Kidney (tissue), 14 donors: ENCODE results near the gene CXCL17. TPM values are rescaled to one million over a fixed set of nuclear protein-coding genes. Genes with fewer than 3 reads are reported as not detected.

Experiments used
- DNase-seq, 5 donors: peaks; one replicate each; pipeline ENCODE4 v3.0.0-alpha.2; 2013 to 2020
- FAIRE-seq: peaks from 2 replicates; lab custom pipeline; 2012; peaks lifted over from hg19 to GRCh38; lab: Jason Lieb, UNC
- H3K27ac ChIP-seq, 2 donors: one replicate each; pipeline ENCODE4 v1.7.0; 2013; ENCODE audit warnings: low read depth in 2 of 2, low read length in 2 of 2, inconsistent platforms in 1 of 2
- H3K27me3 ChIP-seq: one replicate; pipeline ENCODE4 v1.7.1; 2013; ENCODE audit warnings: low read length, inconsistent platforms; ENCODE audit not compliant: control insufficient read depth, insufficient read depth
- H3K36me3 ChIP-seq, 3 donors: one replicate each; pipeline versions ENCODE4 v1.7.0 to v1.7.1; 2013; ENCODE audit warnings: low read length in 3 of 3, control low read depth in 1 of 3, inconsistent platforms in 1 of 3; ENCODE audit not compliant: insufficient read depth in 3 of 3, control insufficient read depth in 2 of 3
- H3K4me1 ChIP-seq, 3 donors: one replicate each; pipeline versions ENCODE4 v1.7.0 to v1.7.1; 2013; ENCODE audit warnings: low read length in 3 of 3, inconsistent platforms in 1 of 3, low read depth in 1 of 3; ENCODE audit not compliant: control insufficient read depth in 2 of 3, insufficient read depth in 2 of 3
- H3K4me3 ChIP-seq, 3 donors: one replicate each; pipeline versions ENCODE4 v1.7.0 to v1.8.1; 2013; ENCODE audit warnings: low read length in 3 of 3, control low read depth in 1 of 3, inconsistent platforms in 1 of 3
- H3K9ac ChIP-seq, 3 donors: one replicate each; pipeline versions ENCODE4 v1.7.0 to v1.7.1; 2013; ENCODE audit warnings: low read length in 3 of 3, control low read depth in 1 of 3, inconsistent platforms in 1 of 3
- H3K9me3 ChIP-seq, 3 donors: one replicate each; pipeline versions ENCODE4 v1.7.0 to v1.7.1; 2013; ENCODE audit warnings: low read length in 3 of 3, control low read depth in 1 of 3, inconsistent platforms in 1 of 3; ENCODE audit not compliant: control insufficient read depth in 2 of 3, insufficient read depth in 1 of 3
- intact Hi-C: fragments of 100-400 bp; cut with DNase I; formaldehyde crosslinking; loops from one replicate; pipeline ENCODE4 v1.11.1; 2022
- polyA plus RNA-seq: library from polyadenylated mRNA; stranded (reverse); fragments of 350-450 nt; fragmentation: Illumina TruSeq; extraction: RNeasy Lipid Tissue Mini Kit (QIAGEN cat#74804); gene quantifications from one replicate; pipeline ENCODE4 v1.2.3, GENCODE V29; 2014; ENCODE audit warnings: low read depth, low replicate concordance; ENCODE audit not compliant: insufficient read depth
- total RNA-seq: library from RNA; stranded (reverse); fragmentation: NEBNext Ultra II Directional; extraction: Animal tissue kit (Norgen Biotek cat#: 25700); gene quantifications from one replicate; pipeline ENCODE4 v1.2.1, GENCODE V29; 2021
- TF ChIP-seq, protein P1 (sequence below): IDR thresholded peaks from 3 replicates; pipeline ENCODE4 v1.5.1; 2012; ENCODE audit warnings: mild to moderate bottlenecking, moderate library complexity, borderline replicate concordance; ENCODE audit not compliant: insufficient read depth; ENCODE audit errors: extremely low read depth
- donor health status: control.
- donor health status: control.
- donor health status: control.
- donor health status: control.
- donor health status: control.
- donor health status: DM: yes; HTN: yes; CAD: no.
- donor health status: Normal renal cell carcinoma (clear cell type).

The CXCL17 gene
- total and polyA plus RNA-seq, 2 donors from 2014 or later, result not detected

DNA sequence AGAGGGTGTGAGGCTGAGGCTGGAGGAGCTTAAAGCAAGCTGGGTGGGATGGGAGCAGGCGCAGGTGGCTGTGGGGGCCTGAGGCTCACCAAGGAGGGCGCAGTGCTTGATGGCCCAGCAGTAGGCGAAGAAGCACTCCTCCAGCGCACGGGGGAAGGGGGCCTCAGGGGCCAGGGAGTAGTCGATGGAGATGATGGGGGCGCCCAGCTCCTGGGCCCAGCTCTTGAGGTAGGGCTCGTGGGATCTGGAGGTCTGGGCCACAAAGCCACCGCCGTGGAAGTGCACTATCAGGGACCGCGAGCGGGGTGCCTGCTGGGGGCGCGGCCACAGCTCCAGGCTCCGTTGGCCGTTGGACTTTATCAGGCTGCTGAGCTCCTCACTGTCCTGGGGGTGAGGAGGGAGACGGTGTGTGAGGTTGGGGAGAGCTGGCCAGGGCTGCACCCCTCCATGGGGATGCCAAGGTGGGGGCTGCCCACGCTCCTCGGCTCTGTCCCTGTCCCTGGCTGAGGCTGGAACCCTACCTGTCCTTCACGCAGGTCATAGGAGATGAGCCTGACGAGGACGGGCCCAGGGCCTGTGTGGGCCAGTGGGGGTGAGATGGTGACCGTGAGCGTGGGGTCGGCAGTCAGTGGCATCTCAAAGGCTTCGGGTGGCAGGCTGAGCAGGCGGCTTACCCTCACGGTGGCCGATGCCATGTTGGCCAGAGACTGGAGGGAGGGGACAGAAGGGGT, 35.5 kb downstream of the CXCL17 start:
- H3K36me3 ChIP-seq, result no peaks in the 10 kb centered on the region
- no peak overlapping the region for H3K4me3 ChIP-seq
- intact Hi-C loops, result no loop called here
- no peaks in the 10 kb centered on the region for H3K4me1 ChIP-seq
- TF ChIP-seq, protein P1, sequence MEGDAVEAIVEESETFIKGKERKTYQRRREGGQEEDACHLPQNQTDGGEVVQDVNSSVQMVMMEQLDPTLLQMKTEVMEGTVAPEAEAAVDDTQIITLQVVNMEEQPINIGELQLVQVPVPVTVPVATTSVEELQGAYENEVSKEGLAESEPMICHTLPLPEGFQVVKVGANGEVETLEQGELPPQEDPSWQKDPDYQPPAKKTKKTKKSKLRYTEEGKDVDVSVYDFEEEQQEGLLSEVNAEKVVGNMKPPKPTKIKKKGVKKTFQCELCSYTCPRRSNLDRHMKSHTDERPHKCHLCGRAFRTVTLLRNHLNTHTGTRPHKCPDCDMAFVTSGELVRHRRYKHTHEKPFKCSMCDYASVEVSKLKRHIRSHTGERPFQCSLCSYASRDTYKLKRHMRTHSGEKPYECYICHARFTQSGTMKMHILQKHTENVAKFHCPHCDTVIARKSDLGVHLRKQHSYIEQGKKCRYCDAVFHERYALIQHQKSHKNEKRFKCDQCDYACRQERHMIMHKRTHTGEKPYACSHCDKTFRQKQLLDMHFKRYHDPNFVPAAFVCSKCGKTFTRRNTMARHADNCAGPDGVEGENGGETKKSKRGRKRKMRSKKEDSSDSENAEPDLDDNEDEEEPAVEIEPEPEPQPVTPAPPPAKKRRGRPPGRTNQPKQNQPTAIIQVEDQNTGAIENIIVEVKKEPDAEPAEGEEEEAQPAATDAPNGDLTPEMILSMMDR, result no peak
- FAIRE-seq (no peak), DNase-seq (peak in 1 of 5 donors; percentile 63)
- H3K9ac ChIP-seq, result no peak overlapping the region
- no peaks in the 10 kb centered on the region for H3K27me3 ChIP-seq
- H3K9me3 ChIP-seq, result no peaks in the 10 kb centered on the region
- no peak overlapping the region for H3K27ac ChIP-seq

DNA sequence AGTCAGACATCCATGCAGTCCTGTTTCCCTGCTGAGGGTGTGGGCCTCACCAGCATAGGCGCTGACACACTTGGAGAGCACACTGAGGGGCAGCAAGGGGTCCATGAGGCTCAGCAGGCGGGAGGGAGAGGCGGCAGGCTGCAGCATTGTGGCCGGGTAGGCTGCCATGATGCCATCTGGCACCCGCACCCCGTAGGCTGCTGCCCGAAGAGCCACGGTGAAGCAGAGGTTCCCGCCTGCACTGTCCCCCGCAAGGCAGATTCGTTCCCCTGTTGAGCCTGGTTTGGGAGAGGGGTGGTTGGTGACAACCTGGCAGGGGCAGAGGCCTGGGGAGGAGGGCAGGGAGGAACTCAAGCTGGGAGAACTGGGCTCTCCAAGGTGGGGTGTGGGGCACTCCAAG, 36.6 kb downstream of the CXCL17 start:
- Histone ChIP-seq H3K9me3 (no peaks in the 10 kb centered on the region), H3K27me3 (no peaks in the 10 kb centered on the region), H3K4me3 (no peak overlapping the region), H3K9ac (no peak overlapping the region), H3K4me1 (peaks cover 0 to 1% (median 0%) of the 10 kb centered on the region in 3 donors), H3K36me3 (no peaks in the 10 kb centered on the region), H3K27ac (no peak overlapping the region)
- intact Hi-C loops, result no loop called here
- TF ChIP-seq, protein P1, result no peak
- FAIRE-seq (no peak), DNase-seq (peak in 1 of 5 donors; percentile 61)

DNA sequence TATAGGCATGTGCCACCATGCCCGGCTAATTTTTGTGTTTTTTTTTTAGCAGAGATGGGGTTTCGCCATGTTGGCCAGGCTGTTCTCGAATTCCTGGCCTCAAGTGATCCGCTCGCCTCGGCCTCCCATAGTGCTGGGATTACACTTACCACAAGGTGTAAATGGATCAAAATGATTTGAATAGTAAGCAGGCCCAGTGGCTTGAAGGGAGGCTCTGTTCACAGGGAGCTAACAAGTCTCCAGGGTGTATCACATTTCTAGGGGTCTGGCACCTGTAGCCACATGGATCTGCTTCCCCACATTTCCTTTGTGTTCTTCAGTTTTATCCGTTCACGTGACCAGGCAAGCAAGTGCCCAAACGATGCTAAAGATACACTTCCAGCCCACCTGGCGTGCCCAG, 39.2 kb downstream of the CXCL17 start:
- Histone ChIP-seq H3K36me3 (no peaks in the 10 kb centered on the region), H3K9ac (no peak overlapping the region), H3K27me3 (no peaks in the 10 kb centered on the region), H3K9me3 (no peaks in the 10 kb centered on the region), H3K4me3 (no peak overlapping the region), H3K27ac (no peak overlapping the region), H3K4me1 (peaks cover 0 to 2% (median 0%) of the 10 kb centered on the region in 3 donors)
- DNase-seq (no peak), FAIRE-seq (no peak)
- intact Hi-C loops, result no loop called here
- TF ChIP-seq, protein P1, result no peak
